Keratinocyte (primary cell): ENCODE measurements around the gene NETO2.
"Not testable (repeated sequence)": the region's sequence is repeated elsewhere in the genome, so short reads cannot be mapped to it uniquely, and the experiment has no call there.

ENCODE experiments used
- CTCF ChIP-seq, 3 experiments: IDR thresholded peaks in 1 of 3; conservative IDR thresholded peaks in 1 of 3; optimal IDR thresholded peaks in 1 of 3; 2 replicates in 2 of 3; 3 replicates in 1 of 3; pipeline versions ENCODE3 to v1.5.1; 2011; ENCODE audit warnings: low read length in 3 of 3, mild to moderate bottlenecking in 3 of 3, moderate library complexity in 2 of 3, control low read depth in 1 of 3, inconsistent platforms in 1 of 3; ENCODE audit not compliant: insufficient read depth in 2 of 3; ENCODE audit errors: extremely low read depth in 1 of 3
- EZH2 ChIP-seq: IDR thresholded peaks from one replicate; pipeline ENCODE4 v1.6.1; 2012; ENCODE audit warnings: inconsistent platforms, mild to moderate bottlenecking, low read length, moderate library complexity

GRCh38 chr16:47181066-47181465, 37.3 kb upstream of the NETO2 start:
- not testable (repeated sequence) for TF ChIP-seq EZH2; CTCF (optimal IDR thresholded peaks at IDR 0.05 in 1 of 3, IDR thresholded peaks at IDR 0.05 in 1 of 3, conservative IDR thresholded peaks at IDR 0.05 in 1 of 3; ENCODE audit: extremely low read depth in 1 of 3, insufficient read depth in 2 of 3, low read length in 3 of 3)
